Stimulated activated CD4-positive, alpha-beta T cell treated with anti-CD3 and anti-CD28 coated beads, Interleukin-12 subunit alpha, Interleukin-12 subunit beta, amount 100 ng/mL, for 4 hours (primary cell): ENCODE results near the gene PRSS33.

Experiments used
- DNase-seq: peaks from one replicate; pipeline ENCODE4 v3.0.0-alpha.2; 2020

Gene PRSS33

GRCh38 chr16:2761886-2762583 lies 25.3 kb downstream of the PRSS33 start:
- DNase-seq = no peak

GRCh38 chr16:2761472-2761871 lies 25.9 kb downstream of the PRSS33 start:
- DNase-seq = no peak

- DNase-seq = no peak
Observed at GRCh38 chr16:2757344-2757743, 30.0 kb downstream of the PRSS33 start.

GRCh38 chr16:2756288-2757015 lies 30.9 kb downstream of the PRSS33 start:
- DNase-seq = no peak

GRCh38 chr16:2755158-2755557 lies 32.2 kb downstream of the PRSS33 start:
- DNase-seq = no peak

- no peak for DNase-seq
Observed at GRCh38 chr16:2753733-2754020, 33.7 kb downstream of the PRSS33 start.

GRCh38 chr16:2752850-2753732 lies 34.3 kb downstream of the PRSS33 start:
- peak; percentile 67 for DNase-seq

GRCh38 chr16:2752035-2752849 lies 35.1 kb downstream of the PRSS33 start, which contains the start of gene SRRM2:
Gene SRRM2 (plus strand): TSS chr16:2752638. CDS start chr16:2756365, 3,727 bp downstream.
- DNase-seq = peak; percentile 89

- no peak for DNase-seq
Observed at GRCh38 chr16:2751577-2752034, 35.8 kb downstream of the PRSS33 start.

- no peak for DNase-seq
Observed at GRCh38 chr16:2749936-2750335, 37.4 kb downstream of the PRSS33 start.

- no peak for DNase-seq
Observed at GRCh38 chr16:2749476-2749875, 37.9 kb downstream of the PRSS33 start.

GRCh38 chr16:2748757-2749455 lies 38.5 kb downstream of the PRSS33 start:
- no peak for DNase-seq

GRCh38 chr16:2745961-2746360 lies 41.4 kb downstream of the PRSS33 start:
- DNase-seq = no peak

- DNase-seq = no peak
Observed at GRCh38 chr16:2745116-2745890, 42.1 kb downstream of the PRSS33 start.

GRCh38 chr16:2744711-2745110 lies 42.6 kb downstream of the PRSS33 start:
- no peak for DNase-seq

GRCh38 chr16:2743007-2743810 lies 44.2 kb downstream of the PRSS33 start:
- DNase-seq = no peak

GRCh38 chr16:2742323-2743006 lies 44.9 kb downstream of the PRSS33 start:
- DNase-seq = no peak

GRCh38 chr16:2741168-2741567 lies 46.2 kb downstream of the PRSS33 start:
- DNase-seq = no peak

GRCh38 chr16:2740476-2740875 lies 46.9 kb downstream of the PRSS33 start:
- no peak for DNase-seq
